ENCODE data around the gene KCNS1. TPM values are rescaled to one million over a fixed set of nuclear protein-coding genes. Genes with fewer than 3 reads are reported as not detected.
A peak's percentile ranks its signal among the peaks of the same experiment; 100 is the strongest.

The KCNS1 gene
- total RNA-seq, 1 experiment from 2014 or later: not detected

DNA sequence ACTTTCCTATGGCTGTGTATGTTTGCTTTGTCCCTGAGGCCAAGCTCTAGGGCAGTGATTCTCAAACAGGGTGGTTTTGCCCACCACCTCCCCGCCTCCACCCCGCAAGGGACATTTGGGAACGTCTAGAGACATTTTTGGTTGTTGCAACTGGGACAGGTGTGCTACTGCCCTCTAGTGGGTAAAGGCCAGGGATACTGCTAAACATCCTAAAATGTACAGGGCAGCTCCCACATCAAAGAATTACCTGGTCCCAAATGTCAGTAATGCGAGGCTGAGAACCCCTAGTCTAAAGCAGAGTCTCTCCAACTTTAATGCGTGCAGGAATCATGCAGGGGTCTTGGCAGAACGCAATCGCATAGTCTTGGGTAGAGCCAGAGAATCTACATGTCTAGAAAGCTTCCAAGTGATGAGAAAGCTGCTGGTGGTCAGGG lies 5.1 kb downstream of the KCNS1 start:
- ChIA-PET CTCF (interaction anchor here (0.6 to 2.2 kb wide), 8 partner anchors 9 to 349 kb away, joined by 3 to 22 read pairs (median 7); no protein-coding TSS in a partner anchor), POLR2A (ENCODE audit: low non-redundant PET) (no interaction called here)
- intact Hi-C loops (cut with micrococcal nuclease; ENCODE audit: unreplicated experiment): loop anchor here (1.0 kb wide), 1 partner anchor 52 kb away; no protein-coding TSS in a partner anchor
- no peaks in the 10 kb centered on the region for H3K4me1 ChIP-seq (ENCODE audit: insufficient read depth, low read length, poor library complexity, severe bottlenecking)
- H3K9me3 ChIP-seq (ENCODE audit: low read depth, low read length, poor library complexity, severe bottlenecking): no peaks in the 10 kb centered on the region
- DNase-seq (ENCODE audit: low spot score): peak; percentile 72
- no peaks in the 10 kb centered on the region for H3K27me3 ChIP-seq (replicated peaks; ENCODE audit: insufficient read depth, low read depth, low read length, poor library complexity)
- BruUV-seq (replicated peaks): no TSS peak
- no peak for TF ChIP-seq EZH2 (IDR thresholded peaks at IDR 0.05; ENCODE audit: borderline replicate concordance, low read depth, low read length, poor library complexity, severe bottlenecking)
- TF ChIP-seq, protein P1, sequence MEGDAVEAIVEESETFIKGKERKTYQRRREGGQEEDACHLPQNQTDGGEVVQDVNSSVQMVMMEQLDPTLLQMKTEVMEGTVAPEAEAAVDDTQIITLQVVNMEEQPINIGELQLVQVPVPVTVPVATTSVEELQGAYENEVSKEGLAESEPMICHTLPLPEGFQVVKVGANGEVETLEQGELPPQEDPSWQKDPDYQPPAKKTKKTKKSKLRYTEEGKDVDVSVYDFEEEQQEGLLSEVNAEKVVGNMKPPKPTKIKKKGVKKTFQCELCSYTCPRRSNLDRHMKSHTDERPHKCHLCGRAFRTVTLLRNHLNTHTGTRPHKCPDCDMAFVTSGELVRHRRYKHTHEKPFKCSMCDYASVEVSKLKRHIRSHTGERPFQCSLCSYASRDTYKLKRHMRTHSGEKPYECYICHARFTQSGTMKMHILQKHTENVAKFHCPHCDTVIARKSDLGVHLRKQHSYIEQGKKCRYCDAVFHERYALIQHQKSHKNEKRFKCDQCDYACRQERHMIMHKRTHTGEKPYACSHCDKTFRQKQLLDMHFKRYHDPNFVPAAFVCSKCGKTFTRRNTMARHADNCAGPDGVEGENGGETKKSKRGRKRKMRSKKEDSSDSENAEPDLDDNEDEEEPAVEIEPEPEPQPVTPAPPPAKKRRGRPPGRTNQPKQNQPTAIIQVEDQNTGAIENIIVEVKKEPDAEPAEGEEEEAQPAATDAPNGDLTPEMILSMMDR (conservative IDR thresholded peaks at IDR 0.05; ENCODE audit: low read depth, low read length): peak; percentile 78
- H3K36me3 ChIP-seq (ENCODE audit: insufficient read depth, low read length, poor library complexity, severe bottlenecking): no peaks in the 10 kb centered on the region
- no peak overlapping the region for H3K4me3 ChIP-seq (ENCODE audit: low read depth, low read length, poor library complexity, severe bottlenecking)
- H3K27ac ChIP-seq (ENCODE audit: low read depth, low read length, poor library complexity, severe bottlenecking): no peak overlapping the region

DNA sequence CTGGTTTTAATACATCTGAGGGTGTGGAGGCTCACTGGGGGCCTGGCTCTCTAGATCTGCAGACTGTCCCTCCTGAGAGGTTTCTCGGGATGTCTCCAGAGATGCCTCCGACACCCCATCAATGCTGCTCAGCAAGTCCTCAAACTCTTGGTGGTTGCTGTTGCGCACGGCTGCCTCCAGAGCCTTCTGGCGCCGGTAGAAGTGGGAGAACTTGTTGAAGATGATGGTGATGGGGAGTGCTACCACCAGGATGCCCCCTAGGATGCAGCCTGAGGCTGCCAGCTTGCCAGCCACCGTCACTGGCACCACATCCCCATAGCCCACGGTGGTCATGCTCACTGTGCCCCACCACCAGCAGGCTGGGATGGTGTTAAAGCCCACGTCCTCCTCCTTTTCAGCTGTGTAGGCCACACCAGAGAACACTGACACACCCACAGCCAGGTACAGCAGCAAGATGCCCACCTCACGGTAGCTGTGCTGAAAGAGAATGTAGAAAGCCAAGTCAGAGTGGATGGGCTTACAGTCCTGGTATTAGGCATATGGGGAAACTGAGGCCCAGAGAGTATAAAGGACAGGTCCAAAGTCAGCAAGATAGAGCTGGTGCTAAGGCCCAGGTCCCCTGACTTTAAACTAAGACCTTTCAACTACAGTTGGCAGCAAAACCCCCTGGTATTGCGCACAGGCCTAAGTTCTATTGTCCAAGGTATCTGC lies 5.9 kb downstream of the KCNS1 start:
- TF ChIP-seq, protein P1 (conservative IDR thresholded peaks at IDR 0.05; ENCODE audit: low read depth, low read length): no peak
- no peak for TF ChIP-seq EZH2 (IDR thresholded peaks at IDR 0.05; ENCODE audit: borderline replicate concordance, low read depth, low read length, poor library complexity, severe bottlenecking)
- no peaks in the 10 kb centered on the region for H3K4me1 ChIP-seq (ENCODE audit: insufficient read depth, low read length, poor library complexity, severe bottlenecking)
- intact Hi-C loops (cut with micrococcal nuclease; ENCODE audit: unreplicated experiment): loop anchor here (1.0 to 5.0 kb wide), 2 partner anchors 51 to 83 kb away; no protein-coding TSS in a partner anchor

DNA sequence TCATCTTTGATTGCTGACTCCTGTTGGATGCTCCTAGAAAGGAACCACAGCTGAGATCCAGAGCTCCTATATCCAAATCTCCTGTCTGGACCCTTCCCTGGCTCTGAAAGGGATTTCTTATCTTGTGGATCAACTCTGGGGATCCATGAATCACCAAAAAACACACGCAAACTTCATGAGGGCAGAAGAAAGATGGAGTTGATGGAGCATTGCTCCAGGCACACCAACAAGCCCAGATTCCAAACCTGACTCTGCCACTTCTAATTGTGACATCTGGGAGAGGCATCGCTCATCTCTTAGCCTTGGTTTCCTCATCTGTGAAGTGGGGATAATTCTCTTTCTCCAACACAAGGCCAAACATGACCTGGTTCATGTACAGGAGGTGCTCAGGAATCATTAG lies 6.7 kb downstream of the KCNS1 start:
- Histone ChIP-seq H3K4me3 (ENCODE audit: low read depth, low read length, poor library complexity, severe bottlenecking) (no peak overlapping the region), H3K9me3 (ENCODE audit: low read depth, low read length, poor library complexity, severe bottlenecking) (no peaks in the 10 kb centered on the region), H3K4me1 (ENCODE audit: insufficient read depth, low read length, poor library complexity, severe bottlenecking) (no peaks in the 10 kb centered on the region), H3K27ac (ENCODE audit: low read depth, low read length, poor library complexity, severe bottlenecking) (no peak overlapping the region), H3K36me3 (ENCODE audit: insufficient read depth, low read length, poor library complexity, severe bottlenecking) (no peaks in the 10 kb centered on the region), H3K27me3 (replicated peaks; ENCODE audit: insufficient read depth, low read depth, low read length, poor library complexity) (no peaks in the 10 kb centered on the region)
- no peak for TF ChIP-seq EZH2 (IDR thresholded peaks at IDR 0.05; ENCODE audit: borderline replicate concordance, low read depth, low read length, poor library complexity, severe bottlenecking)
- TF ChIP-seq, protein P1 (conservative IDR thresholded peaks at IDR 0.05; ENCODE audit: low read depth, low read length): no peak
- CTCF ChIA-PET: no interaction called here
- no peak for DNase-seq (ENCODE audit: low spot score)
- POLR2A ChIA-PET (ENCODE audit: low non-redundant PET): no interaction called here
- BruUV-seq (replicated peaks): no TSS peak
- intact Hi-C loops (cut with micrococcal nuclease; ENCODE audit: unreplicated experiment): loop anchor here (5.0 kb wide), 1 partner anchor 82 kb away; no protein-coding TSS in a partner anchor

More for the DNA sequence above, 5.9 kb downstream of the KCNS1 start:
- Histone ChIP-seq H3K27me3 (replicated peaks; ENCODE audit: insufficient read depth, low read depth, low read length, poor library complexity) (no peaks in the 10 kb centered on the region), H3K9me3 (ENCODE audit: low read depth, low read length, poor library complexity, severe bottlenecking) (no peaks in the 10 kb centered on the region), H3K36me3 (ENCODE audit: insufficient read depth, low read length, poor library complexity, severe bottlenecking) (no peaks in the 10 kb centered on the region), H3K27ac (ENCODE audit: low read depth, low read length, poor library complexity, severe bottlenecking) (no peak overlapping the region), H3K4me3 (ENCODE audit: low read depth, low read length, poor library complexity, severe bottlenecking) (no peak overlapping the region)
- no TSS peak for BruUV-seq (replicated peaks)
- no peak for DNase-seq (ENCODE audit: low spot score)
- CTCF ChIA-PET: interaction anchor here (0.6 to 2.2 kb wide), 6 partner anchors 10 to 348 kb away, joined by 3 to 22 read pairs (median 7); no protein-coding TSS in a partner anchor
- POLR2A ChIA-PET (ENCODE audit: low non-redundant PET): no interaction called here
